Stimulated activated CD8-positive, alpha-beta memory T cell treated with anti-CD3 and anti-CD28 coated beads, Interleukin-7, amount 100 ng/mL, for 1 hour (primary cell): ENCODE measurements around the gene PER2.
"Not testable (repeated sequence)": the region's sequence is repeated elsewhere in the genome, so short reads cannot be mapped to it uniquely, and the experiment has no call there.

Experiments used
- DNase-seq, 2 donors: peaks; one replicate each; pipeline ENCODE4 v3.0.0-alpha.2; 2020; ENCODE audit warnings: low read depth in 2 of 2

PER2 gene

DNA sequence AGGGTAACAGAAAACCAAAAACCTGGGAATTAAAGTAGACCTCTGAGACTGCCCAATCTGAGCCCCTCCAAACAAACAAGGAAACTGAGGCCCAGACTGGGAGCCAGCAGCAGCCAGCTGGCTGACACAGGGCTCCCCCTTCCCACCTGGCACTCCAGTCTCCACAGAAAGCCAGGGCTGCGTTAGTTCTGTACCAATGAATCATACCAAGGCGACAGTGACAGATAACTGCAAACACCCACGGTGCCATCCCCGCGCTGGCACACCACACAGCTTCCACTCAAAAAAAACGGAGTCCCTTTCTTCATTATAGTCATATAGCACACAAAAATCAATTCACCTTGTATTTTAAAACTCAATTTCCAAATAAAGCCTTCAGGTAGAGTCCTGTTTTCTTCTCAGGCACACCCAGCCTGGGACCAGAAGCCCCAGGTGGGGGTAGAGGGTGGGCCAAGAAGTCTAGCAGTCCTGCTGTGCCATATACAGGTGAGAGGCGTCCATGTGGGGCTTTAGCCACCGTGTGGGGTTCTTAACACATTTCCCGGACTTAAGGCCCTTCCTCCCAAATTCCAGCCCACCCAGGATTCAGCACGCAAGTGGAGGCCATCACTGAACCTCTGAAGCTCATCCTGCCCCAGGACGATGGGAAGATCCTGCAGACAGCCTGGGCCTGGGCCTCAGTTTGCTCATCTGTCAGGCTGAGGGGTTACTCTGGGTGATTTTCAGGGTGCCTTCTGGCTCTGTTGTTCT is 1.2 kb downstream of the PER2 start:
- no peak for DNase-seq

DNA sequence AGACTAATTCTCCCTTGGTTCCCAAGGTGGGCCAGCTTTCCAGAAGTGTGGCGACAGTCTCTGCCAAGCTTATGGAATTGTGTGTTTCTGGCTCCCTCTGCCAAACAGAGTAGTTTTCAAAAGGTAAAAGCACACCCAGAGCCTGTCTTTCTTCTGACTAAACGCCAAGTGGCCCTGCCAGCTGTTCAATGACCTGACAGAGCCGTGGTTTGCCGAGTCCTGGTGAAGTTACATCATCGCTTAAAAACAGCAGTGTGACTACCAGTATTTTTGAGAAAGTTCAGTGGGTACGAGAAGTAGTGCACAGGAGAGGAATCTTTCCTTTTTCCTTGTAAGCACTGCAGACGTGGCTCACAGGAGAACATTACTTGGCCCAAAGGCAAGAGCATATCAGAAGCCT is 1.9 kb downstream of the PER2 start:
- no peak for DNase-seq

DNA sequence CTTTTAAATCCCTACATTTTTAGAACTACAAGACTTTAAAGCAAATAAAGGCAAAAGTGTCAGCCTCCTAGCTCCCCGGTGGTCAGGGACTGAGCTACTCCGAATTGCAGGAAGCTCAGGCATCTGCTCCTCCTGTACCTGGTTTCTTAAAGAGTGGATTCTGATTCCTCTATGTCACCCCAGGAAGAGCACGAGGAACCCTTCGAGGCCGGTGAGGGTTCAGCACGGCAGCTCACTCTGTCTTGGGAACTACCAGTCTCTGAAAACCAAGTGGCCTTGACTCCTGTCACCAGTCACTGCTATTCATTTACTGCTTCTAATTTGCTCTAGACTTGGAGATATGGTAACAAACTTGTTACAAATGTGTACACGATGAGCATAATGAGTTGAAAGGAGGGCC is 2.3 kb downstream of the PER2 start:
- no peak for DNase-seq

DNA sequence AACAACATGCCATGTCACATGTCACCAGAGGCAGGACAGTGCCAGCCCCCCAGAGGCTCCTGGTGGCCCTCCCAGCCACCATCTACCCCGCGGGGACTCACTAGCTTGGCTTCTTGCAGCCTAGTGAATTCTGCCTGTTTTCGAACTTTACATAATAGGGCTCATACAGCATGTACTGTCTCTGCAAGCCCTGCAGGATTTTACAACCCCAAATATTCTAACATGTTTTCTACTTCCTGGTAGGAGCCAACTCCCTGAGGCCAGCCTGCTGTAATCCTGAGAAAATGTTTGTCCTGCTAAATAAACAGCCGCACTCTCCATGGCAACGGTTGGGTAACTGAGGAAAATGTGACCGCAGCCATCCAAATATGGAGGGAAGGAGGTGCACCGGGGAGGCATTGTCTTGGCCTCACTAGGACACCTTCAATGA is 2.7 kb downstream of the PER2 start:
- DNase-seq, result no peak

DNA sequence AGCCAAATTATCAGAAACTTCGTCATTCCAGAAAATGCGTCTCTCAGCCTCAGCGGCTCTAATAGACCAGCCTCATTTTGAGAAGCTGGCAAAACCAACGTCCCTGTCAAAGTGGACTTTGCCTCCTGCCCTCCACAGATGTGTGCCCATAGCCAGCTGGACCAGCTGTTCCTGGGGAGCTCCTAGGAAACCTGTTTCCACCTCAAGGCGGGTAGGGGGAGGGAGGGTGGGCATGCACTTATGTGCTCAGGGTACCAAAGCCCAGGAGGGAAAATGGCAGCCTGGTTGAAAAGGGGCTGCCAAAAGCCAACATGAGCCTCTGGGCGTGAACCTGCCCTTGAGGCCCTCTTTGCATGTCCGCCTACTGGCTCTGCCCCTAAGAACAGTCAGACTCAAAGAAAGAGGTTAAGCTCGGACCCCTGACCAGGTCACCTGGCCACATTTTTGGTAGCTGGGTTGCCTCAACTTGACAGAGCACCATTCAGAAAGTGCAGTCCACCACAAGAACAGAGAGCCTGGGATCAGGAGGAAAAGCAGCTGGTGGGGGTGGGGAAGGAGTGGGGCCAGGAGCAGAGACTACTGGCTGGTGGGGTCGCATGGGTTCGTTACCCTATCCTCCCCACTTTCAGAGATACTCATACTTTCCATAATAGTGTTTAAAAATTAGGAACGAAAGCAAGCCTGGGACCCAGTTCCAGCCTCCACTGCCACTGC is 3.5 kb downstream of the PER2 start:
- no peak for DNase-seq

DNA sequence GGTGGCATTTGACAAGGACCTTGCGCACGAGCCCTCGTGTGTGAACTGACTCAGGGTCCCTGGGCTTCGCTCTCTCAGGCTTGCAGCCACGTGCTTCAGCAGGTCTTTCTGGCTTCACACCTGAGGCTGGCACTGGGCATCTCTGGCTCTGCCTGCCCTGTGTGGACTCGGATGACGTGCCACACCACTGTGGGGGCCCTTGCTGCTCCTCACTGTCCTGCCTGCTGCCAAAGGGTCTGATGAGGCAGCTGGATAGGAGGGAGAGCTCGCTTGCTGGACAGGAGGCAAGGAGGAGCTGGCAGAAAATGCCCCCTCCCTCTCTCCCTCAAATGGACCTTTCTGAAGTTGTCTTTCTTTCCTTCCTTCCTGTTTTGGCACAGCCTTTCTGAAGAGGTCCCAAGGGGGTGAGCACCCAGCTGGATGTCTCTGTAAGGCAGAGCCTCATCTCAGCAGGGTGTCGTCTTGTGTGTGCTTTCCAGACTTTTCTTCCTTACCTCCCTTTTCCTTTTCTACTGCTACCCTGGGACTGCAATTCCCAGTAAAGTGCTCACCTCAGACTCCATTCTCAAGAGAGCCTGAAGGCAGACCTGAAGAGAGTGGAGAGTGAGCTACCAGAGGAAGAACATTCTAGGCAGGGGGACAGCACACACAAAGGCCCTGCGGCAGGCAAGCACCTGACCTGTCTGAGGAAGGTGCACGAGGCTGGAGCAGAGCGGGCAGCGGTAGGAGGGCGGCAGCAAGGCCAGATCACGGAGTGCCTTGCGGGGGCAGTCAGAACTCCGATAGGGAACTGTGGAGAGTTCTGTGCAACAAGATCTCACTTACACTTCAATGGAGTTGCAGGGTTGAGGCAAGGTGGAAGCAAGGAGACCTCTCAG is 5.3 kb downstream of the PER2 start:
- no peak for DNase-seq

DNA sequence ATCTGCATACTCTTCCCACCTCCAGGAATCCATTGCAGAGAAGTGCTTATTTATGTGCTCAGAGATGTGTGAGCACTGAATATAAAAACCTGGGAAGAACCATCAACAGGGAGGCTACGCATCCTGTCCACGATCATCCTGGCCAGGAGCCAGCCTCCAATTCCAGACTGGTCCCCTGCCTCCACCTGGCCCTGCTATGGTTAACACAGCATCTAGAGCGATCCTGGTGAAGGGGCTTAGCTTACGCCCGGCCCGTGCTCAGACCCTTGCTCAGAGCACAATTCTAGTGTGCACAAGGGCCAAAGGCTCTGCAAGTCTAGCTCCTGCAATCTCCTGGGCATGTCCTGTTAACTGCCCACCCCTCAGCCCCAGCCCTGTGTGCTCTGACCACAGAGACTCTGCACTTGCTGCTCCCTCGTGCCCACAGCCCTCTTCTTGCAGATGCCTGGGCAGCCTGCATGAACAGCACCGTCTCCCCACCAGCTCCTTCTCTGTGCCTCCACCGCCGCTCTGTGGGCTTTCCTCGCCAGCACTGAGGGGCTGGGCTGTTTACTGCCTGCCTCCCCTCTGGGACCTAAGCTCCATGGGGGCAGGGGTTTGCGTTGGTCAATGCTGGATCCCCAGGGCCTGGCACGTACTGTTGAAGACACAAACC is 6.5 kb downstream of the PER2 start:
- DNase-seq, result no peak

DNA sequence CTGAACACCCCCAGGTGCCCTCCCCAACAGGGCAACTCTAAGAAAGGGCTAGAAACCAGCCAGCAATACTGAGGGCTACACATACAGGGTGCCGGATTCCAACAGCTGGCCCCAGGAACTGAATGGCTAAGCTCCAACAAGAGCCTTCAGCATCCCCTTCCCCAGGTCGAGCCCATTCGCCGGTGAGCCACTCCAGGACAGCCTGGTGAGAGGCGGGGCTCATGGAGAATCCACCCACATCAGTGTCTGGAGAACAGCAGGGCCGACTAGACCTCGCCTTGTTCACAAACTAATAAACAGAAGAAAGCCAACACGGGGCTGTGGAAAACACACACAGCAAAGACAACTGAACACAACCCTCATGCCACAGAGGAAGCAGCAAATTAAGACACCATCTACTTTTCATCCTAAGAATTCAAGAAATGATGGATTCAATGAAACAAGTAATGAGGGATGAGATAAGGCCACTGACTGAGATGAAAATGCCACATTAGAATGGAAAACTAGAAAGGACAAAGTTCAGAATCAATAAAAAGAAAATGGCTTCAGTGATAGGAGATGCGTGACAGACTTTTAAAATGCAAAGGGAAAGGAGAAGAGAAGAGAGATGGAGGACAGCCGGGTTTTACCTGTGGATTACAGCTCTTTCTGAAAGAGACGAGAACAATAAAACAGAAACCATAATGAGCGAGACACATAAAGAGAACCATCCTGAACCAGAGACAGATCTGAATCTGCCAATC is 8.2 kb downstream of the PER2 start:
- DNase-seq, result no peak

DNA sequence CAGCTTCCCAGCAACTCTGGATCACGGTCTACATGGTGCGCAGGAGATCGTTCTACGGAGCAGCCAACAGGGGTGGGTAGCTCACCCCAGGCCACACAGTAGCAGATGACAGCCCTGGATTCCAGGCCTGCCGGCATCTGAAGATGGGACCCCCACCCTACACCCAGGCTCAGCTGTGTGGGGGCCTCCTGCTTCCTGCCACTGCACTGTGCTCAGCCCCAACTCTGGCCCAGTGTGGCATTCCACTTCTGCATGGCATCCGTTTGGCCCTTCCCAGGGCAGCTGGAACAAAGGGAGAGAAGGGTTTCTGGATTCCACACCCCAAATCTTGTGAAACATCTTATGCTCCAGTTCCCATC is 9.1 kb downstream of the PER2 start:
- no peak for DNase-seq

DNA sequence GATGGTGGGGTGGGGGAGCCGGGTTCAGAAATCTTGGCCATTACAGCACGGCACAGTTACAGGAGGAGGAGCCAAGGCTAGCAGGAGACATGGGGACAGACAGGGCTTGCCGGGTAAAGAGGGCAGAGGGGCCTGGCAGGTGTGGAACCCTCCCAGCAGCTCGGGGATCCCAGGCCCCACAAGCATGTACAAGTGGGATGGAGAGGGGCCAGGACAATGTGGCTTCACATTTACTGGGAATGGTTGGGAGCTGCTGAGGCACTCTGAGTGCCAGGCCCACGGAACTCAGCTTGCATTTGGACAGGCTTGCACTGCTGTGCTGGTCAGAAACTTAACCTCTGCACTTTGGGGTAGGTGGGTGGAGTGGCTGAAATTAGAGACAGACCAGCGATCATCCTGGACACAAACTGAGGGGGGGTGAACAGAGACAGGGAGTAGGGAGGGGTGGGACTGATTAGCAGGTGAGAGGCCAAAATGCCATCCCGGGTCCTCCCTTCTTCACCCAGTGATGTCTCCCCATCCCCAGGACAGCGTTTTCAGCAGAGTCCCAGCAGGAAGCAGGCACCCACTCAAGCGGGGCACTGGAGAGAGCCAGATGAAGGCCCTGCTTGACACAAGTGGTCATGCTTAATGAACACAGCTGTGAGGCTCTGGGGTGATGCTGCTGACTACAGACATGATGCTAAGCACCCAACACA is 9.6 kb downstream of the PER2 start:
- no peak for DNase-seq

DNA sequence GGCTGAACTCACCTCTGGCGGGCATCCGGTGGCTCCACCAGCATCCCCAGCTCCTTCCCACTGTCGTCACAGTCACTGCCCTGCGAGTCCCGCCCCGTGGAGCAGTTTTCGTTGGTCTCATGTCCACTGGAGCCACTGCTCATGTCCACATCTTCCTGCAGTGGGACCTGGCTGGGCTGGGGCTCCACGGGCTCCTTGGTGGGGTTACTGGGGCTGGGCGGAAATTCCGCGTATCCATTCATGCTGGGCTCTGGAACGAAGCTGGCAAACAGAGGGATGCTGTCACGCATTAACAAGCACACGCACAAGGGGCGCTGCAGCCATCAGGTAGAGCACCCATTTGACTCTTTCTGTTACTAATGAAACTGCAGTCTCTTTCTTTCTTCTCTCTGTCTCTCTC is 10.7 kb downstream of the PER2 start:
- DNase-seq, result no peak

DNA sequence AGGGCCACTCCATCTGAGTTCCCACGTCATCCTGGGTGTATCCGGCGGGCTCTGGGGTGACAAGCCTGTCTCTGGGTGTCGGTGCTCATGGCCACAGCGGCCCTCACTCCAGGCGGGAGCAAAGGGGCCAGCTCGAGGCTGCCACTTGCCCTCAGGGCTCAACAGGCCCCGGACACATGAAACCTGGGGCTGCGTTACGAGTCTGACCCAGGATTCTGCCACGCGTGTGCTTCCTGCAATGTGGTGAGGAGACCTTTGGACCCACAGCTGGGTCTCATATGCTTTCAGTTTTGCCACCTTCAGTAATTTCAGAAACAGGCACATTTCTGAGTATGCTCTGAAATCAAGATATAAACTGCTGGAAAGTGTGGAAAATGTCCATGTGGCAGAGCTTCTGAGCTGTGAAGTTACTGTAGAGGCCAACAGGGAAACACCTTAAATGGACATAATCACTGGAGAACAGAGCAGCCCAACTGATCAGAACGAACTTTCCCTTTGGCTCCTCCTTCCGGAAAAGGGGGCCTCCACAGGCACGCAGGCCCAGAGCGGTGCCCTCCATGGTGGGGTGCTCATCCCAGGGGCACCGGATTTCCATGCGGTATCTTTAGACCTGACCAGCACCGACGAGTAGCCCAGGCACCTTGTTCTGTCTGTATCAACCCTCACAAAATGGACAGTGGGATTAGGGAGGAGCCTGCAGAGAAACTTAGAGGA is 14.1 kb downstream of the PER2 start:
- DNase-seq, result no peak

DNA sequence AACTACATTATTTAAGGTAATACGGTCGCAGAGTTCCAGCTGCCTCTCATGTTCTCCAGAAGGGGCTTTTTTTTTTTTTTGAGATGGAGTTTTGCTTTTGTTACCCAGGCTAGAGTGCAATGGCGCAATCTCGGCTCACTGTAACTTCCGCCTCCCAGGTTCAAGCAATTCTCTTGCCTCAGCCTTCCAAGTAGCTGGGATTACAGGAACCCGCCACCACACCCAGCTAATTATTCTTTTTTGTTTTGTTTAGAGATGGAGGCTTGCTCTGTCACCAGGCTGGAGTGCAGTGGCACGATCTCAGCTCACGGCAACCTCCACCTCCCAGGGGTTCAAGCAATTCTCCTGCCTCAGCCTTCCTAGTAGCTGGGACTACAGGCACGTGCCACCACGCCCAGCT is 15.0 kb downstream of the PER2 start:
- DNase-seq, result not testable (repeated sequence)

DNA sequence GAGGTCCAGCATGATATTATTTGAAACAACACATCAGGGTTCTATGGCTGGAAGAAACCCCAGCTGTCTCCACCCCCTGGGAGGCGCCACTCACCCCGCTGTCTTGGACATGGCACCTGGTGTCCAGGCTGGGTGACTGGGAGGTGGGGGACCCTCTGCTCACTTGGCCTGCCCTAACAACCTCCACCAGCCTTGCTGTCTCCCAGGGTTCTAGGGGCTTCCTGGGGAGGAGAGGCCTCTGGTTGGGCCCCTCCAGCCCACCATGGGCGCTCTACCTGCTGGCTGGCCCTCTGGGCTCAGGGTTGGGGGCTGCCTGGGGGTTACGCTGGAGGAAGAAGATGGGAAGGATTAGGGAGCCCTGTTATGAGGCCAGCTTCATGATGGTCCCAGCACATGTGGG is 16.3 kb downstream of the PER2 start:
- DNase-seq, result no peak

DNA sequence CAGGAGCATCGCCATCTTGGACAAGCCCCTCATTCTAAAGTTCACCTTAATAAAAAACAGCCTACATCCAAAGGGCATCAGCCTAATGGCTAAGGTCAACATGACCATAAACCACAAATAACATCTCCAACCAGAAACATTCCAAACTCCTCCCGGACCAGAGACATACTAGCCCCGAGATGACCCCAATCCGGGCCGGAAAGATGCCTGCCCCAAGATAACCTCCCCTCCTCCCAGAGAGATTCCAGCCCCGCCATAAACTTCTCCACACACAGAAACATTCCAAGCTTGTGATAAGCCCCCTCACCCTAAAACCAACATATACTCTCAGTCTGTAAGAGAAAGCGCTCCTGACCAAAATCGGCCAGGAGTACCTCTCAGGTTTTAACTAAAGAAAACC is 16.7 kb downstream of the PER2 start:
- not testable (repeated sequence) for DNase-seq

DNA sequence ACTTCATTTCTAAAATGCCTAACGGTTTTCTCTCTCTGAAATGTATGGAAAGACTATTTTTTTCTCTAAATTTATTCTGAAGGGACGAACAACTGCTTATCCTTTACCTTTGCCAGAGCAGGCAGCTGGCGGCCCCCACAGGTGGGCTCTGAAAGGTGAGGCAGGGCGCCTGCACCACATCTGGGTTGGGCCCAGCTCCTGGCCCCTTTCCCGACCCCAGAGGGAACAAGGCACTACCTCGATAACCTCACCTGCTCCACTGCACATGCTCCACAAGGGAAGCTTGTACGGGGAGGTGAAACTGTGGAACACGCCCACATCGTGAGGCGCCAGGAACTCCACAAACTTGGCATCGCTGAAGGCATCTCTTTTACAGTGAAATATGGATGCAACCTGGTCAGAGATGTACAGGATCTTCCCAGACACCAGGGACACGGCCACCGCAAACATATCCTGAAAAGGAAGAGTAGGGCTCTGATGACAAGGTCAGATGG is 17.3 kb downstream of the PER2 start:
- no peak for DNase-seq

DNA sequence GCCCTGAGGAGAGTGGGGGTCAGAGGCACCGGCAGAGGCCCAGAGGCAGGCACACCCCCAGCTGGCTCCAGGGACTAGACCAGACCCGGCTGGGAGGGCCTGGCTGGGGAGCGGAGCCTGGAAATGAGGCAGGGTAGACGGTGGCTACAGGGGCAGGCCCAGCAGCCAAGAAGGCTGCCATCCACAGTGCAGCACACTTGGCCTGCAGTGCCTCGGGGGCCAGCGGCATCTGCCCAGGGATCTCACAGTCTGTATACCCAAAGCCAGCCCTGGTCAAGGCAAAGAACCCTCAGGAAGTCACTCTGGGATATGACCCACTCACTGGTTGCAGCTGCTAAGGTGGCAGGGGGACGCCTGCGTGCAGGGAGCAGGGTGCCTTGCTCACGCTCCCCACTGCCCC is 17.8 kb downstream of the PER2 start:
- no peak for DNase-seq

DNA sequence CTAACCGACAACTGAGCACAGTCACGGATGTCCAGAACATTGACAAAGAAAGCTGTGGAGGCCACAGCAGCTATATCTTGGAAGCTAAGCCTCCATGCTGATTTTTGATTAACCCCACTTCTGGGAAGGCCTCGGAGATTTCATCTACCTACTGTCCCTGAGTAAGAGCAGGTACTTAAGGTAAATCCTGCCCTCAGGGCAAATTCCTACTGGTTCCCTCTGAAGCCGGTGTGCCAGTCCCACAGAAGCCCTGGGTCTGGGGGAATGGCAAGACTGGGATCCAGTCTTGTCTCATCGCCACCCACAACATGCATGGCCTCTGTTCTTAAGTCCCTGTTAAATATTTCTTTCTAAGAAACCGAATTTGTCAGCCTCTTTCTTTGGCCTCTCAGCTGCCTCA is 18.7 kb downstream of the PER2 start:
- no peak for DNase-seq

DNA sequence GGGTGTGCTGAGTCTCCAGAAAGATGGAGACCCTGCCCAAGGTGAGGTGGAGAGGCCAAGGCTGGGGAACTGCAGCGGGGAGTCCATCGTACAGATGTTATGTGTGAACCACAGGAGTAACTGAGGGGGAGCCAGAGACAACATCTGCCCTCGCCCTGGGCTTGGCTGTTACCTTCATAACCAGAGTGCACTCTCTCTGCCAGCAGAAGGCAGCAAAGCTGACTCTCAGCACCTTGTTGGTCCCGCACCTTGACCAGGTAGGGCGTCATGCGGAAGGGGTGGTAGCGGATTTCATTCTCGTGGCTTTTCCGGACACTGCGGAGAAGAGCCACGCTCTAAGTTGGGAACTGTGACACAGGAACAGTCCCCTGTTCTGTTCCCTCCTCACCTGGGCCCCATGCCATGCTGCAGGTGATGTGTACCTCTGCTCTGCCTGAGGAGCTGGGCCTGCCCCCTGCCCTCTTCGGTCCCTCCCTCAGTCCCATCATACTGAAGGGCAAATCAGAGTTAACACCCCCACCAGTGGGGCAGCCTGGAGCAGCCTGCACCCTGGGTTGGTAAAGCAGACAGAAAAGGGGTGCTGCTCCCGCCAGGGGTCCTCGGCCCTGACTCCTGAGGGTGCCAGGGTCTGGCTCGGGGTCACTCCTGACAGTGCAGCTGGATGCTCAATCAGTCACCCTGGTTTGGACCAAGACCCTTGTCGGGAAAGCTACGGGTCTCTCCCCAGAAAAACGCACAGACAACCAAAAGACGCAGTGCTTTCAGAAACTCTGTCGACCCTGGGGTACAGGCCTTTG is 20.3 kb downstream of the PER2 start:
- no peak for DNase-seq
